HepG2 (cell line): ENCODE data around the gene WDR81. TPM values are rescaled to one million over a fixed set of nuclear protein-coding genes. Genes with fewer than 3 reads are reported as not detected.
A peak's percentile ranks its signal among the peaks of the same experiment; 100 is the strongest.

Experiments used
- ATF7 ChIP-seq, 2 experiments: fragments of 450-650 bp in 1 of 2; sonication (generic) in 1 of 2; formaldehyde crosslinking in 1 of 2; IDR thresholded peaks; 2 replicates each; pipeline versions ENCODE4 v1.4.0 to v1.6.1; 2016 to 2020; ENCODE audit warnings: antibody characterized with exemption in 1 of 2, mild to moderate bottlenecking in 1 of 2, missing genetic modification reagents in 1 of 2
- CENPT ChIP-seq: sonication (generic); formaldehyde crosslinking; IDR thresholded peaks from 2 replicates; pipeline ENCODE4 v1.8.0; 2022; ENCODE audit warnings: low read depth, mild to moderate bottlenecking, moderate library complexity, missing genetic modification reagents
- FOXA1 ChIP-seq, 2 experiments: fragments of 450-650 bp in 1 of 2; sonication (generic) in 1 of 2; formaldehyde crosslinking in 1 of 2; IDR thresholded peaks; 2 replicates each; pipeline versions ENCODE4 v1.4.0 to v1.6.1; 2016 to 2020; ENCODE audit warnings: missing genetic modification reagents in 1 of 2
- KDM5A ChIP-seq: fragments of 200-600 bp; sonication (generic); IDR thresholded peaks from 2 replicates; pipeline ENCODE4 v1.7.0; 2018; ENCODE audit warnings: antibody characterized with exemption, mild to moderate bottlenecking, low read length, borderline replicate concordance
- NAIF1 ChIP-seq: sonication (generic); formaldehyde crosslinking; IDR thresholded peaks from 2 replicates; pipeline ENCODE4 v1.5.0; 2020; ENCODE audit warnings: mild to moderate bottlenecking, missing genetic modification reagents, borderline replicate concordance
- PAX8 ChIP-seq: sonication (generic); formaldehyde crosslinking; IDR thresholded peaks from 2 replicates; pipeline ENCODE4 v1.8.0; 2022; ENCODE audit warnings: mild to moderate bottlenecking, missing genetic modification reagents, borderline replicate concordance
- PLRG1 ChIP-seq: fragments of 450-650 bp; conservative IDR thresholded peaks from 2 replicates; pipeline ENCODE4 v1.6.1; 2016
- RCOR2 ChIP-seq: IDR thresholded peaks from 2 replicates; pipeline ENCODE4 v1.6.1; 2016; ENCODE audit warnings: missing biosample characterization, missing genetic modification reagents
- ZFP82 ChIP-seq: sonication (generic); formaldehyde crosslinking; IDR thresholded peaks from 2 replicates; pipeline ENCODE4 v1.5.1; 2020; ENCODE audit warnings: mild to moderate bottlenecking, missing genetic modification reagents, borderline replicate concordance
- ZNF337 ChIP-seq: sonication (generic); formaldehyde crosslinking; IDR thresholded peaks from 2 replicates; pipeline ENCODE4 v1.5.1; 2020; ENCODE audit warnings: missing genetic modification reagents, low read depth, mild to moderate bottlenecking, borderline replicate concordance
- ZNF430 ChIP-seq: sonication (generic); formaldehyde crosslinking; IDR thresholded peaks from 2 replicates; pipeline ENCODE4 v1.9.0; 2021; ENCODE audit warnings: mild to moderate bottlenecking, missing genetic modification reagents
- ZNF501 ChIP-seq: sonication (generic); formaldehyde crosslinking; IDR thresholded peaks from 2 replicates; pipeline ENCODE4 v1.5.1; 2020; ENCODE audit warnings: mild to moderate bottlenecking, moderate library complexity, missing genetic modification reagents
- ZNF713 ChIP-seq: sonication (generic); formaldehyde crosslinking; IDR thresholded peaks from 2 replicates; pipeline ENCODE4 v1.4.0; 2020; ENCODE audit warnings: mild to moderate bottlenecking, missing genetic modification reagents
- polyA plus RNA-seq, 8 experiments: library from polyadenylated mRNA; depleted of rRNA in 3 of 8; stranded (reverse) in 7 of 8; unstranded in 1 of 8; fragments of >200 nt; fragmentation: Illumina TruSeq in 4 of 8; extraction: Trizol in 4 of 8; gene quantifications; 2 replicates each; pipeline versions ENCODE4 v1.2.1 to v1.2.3, GENCODE V29; 2011 to 2016; ENCODE audit warnings: low read depth in 4 of 8, missing spikeins in 1 of 8, mixed read lengths in 1 of 8; ENCODE audit not compliant: insufficient read depth in 1 of 8
- total RNA-seq, 5 experiments: library from RNA; depleted of rRNA; stranded (reverse); fragments of >200 nt; fragmentation: Illumina TruSeq; extraction: Trizol; gene quantifications; 2 replicates each; pipeline ENCODE4 v1.2.3, GENCODE V29; 2016; ENCODE audit warnings: low read depth in 1 of 5
- TF ChIP-seq, protein P1 (sequence below): sonication (generic); formaldehyde crosslinking; IDR thresholded peaks from 2 replicates; pipeline ENCODE4 v1.4.0; 2020; ENCODE audit warnings: missing genetic modification reagents
- TF ChIP-seq, protein P2 (sequence below): sonication (generic); formaldehyde crosslinking; IDR thresholded peaks from 2 replicates; pipeline ENCODE4 v1.5.1; 2020; ENCODE audit warnings: missing genetic modification reagents, mild to moderate bottlenecking, borderline replicate concordance
- TF ChIP-seq, protein P3 (sequence below): sonication (generic); formaldehyde crosslinking; IDR thresholded peaks from 2 replicates; pipeline ENCODE4 v1.8.0; 2023; ENCODE audit warnings: mild to moderate bottlenecking, missing genetic modification reagents
- TF ChIP-seq, protein P4 (sequence below): sonication (generic); formaldehyde crosslinking; IDR thresholded peaks from 2 replicates; pipeline ENCODE4 v1.5.1; 2020; ENCODE audit warnings: missing genetic modification reagents, mild to moderate bottlenecking, borderline replicate concordance
- TF ChIP-seq, protein P5 (sequence below): IDR thresholded peaks from 2 replicates; pipeline ENCODE4 v1.6.1; 2016; ENCODE audit warnings: low read depth

The WDR81 gene
- total and polyA plus RNA-seq, 2 of the 13 experiments (the other 11 are each of a cell fraction or from before 2014, with no cell fraction given) = 9.1 to 16.7 TPM

DNA sequence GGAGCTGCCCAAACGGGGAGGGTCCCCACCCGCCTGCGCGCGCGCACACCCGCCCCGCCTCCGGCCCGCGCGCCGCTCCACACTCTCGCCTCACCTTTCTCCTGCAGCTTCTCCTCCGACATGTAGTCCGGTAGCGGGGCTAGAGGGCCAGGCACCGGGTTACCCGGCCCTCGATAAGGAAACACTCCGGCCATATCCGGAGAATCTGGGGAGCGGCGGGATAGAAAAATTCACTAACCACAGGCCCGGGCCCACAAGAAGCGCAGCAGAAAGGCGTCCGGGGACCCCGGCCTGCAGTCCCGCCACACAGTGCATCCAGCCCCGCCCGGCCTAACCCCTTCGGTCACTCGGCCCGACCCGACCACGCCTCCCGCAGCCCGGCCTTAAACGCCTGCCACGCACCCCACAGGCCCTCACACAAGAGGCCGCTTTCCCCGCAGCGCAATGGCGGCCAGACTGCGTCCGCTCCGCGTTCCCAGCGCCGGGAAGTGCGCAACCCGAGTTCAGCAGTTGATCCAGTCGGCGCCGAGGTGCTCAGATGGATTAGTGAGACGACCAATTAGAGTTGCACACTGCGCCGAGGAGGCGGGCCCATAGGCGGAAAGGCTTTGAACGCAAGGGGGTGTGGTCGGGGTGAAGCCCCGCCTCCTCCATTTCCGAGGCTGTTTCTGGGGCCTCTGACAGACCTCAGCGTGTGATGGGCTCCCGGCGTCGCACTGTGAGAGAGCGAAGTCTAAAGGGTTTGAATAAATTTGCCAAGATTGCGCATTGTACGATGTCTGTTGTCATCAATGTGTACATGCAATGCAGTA lies 39.9 kb upstream of the WDR81 start, which contains the start of gene PRPF8 (continued):
- TF ChIP-seq, protein P1, sequence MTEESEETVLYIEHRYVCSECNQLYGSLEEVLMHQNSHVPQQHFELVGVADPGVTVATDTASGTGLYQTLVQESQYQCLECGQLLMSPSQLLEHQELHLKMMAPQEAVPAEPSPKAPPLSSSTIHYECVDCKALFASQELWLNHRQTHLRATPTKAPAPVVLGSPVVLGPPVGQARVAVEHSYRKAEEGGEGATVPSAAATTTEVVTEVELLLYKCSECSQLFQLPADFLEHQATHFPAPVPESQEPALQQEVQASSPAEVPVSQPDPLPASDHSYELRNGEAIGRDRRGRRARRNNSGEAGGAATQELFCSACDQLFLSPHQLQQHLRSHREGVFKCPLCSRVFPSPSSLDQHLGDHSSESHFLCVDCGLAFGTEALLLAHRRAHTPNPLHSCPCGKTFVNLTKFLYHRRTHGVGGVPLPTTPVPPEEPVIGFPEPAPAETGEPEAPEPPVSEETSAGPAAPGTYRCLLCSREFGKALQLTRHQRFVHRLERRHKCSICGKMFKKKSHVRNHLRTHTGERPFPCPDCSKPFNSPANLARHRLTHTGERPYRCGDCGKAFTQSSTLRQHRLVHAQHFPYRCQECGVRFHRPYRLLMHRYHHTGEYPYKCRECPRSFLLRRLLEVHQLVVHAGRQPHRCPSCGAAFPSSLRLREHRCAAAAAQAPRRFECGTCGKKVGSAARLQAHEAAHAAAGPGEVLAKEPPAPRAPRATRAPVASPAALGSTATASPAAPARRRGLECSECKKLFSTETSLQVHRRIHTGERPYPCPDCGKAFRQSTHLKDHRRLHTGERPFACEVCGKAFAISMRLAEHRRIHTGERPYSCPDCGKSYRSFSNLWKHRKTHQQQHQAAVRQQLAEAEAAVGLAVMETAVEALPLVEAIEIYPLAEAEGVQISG (CRISPR knock-in tag) = peak; percentile 83
- TF ChIP-seq ZNF337 (CRISPR knock-in tag) = 0 out of 2 replicates have a peak, but pooled peaks have one; percentile 48
- TF ChIP-seq, protein P2, sequence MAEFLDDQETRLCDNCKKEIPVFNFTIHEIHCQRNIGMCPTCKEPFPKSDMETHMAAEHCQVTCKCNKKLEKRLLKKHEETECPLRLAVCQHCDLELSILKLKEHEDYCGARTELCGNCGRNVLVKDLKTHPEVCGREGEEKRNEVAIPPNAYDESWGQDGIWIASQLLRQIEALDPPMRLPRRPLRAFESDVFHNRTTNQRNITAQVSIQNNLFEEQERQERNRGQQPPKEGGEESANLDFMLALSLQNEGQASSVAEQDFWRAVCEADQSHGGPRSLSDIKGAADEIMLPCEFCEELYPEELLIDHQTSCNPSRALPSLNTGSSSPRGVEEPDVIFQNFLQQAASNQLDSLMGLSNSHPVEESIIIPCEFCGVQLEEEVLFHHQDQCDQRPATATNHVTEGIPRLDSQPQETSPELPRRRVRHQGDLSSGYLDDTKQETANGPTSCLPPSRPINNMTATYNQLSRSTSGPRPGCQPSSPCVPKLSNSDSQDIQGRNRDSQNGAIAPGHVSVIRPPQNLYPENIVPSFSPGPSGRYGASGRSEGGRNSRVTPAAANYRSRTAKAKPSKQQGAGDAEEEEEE (CRISPR knock-in tag) = no peak
- no peak for TF ChIP-seq FOXA1 (IDR thresholded peaks at IDR 0.05)
- no peak for TF ChIP-seq FOXA1 (CRISPR knock-in tag; IDR thresholded peaks at IDR 0.05)
- TF ChIP-seq NAIF1 (CRISPR knock-in tag) = peak; percentile 97
- TF ChIP-seq RCOR2 (CRISPR knock-in tag) = no peak
- no peak for TF ChIP-seq CENPT (CRISPR knock-in tag)
- peak; percentile 81 for TF ChIP-seq KDM5A
- TF ChIP-seq PLRG1 = no peak
- TF ChIP-seq ZNF713 (CRISPR knock-in tag) = no peak
- no peak for TF ChIP-seq ZFP82 (CRISPR knock-in tag)
- peak; percentile 55; the same call in 1 of the 2 replicates for TF ChIP-seq PAX8 (CRISPR knock-in tag)
- TF ChIP-seq ATF7 (IDR thresholded peaks at IDR 0.05) = no peak
- no peak for TF ChIP-seq ATF7 (CRISPR knock-in tag; IDR thresholded peaks at IDR 0.05)
- TF ChIP-seq, protein P3, sequence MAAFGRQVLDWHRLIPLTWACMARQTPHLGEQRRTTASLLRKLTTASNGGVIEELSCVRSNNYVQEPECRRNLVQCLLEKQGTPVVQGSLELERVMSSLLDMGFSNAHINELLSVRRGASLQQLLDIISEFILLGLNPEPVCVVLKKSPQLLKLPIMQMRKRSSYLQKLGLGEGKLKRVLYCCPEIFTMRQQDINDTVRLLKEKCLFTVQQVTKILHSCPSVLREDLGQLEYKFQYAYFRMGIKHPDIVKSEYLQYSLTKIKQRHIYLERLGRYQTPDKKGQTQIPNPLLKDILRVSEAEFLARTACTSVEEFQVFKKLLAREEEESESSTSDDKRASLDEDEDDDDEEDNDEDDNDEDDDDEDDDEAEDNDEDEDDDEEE (CRISPR knock-in tag) = no peak; the same call in 1 of the 2 replicates
- TF ChIP-seq ZNF501 (CRISPR knock-in tag) = peak; percentile 61
- TF ChIP-seq, protein P4, sequence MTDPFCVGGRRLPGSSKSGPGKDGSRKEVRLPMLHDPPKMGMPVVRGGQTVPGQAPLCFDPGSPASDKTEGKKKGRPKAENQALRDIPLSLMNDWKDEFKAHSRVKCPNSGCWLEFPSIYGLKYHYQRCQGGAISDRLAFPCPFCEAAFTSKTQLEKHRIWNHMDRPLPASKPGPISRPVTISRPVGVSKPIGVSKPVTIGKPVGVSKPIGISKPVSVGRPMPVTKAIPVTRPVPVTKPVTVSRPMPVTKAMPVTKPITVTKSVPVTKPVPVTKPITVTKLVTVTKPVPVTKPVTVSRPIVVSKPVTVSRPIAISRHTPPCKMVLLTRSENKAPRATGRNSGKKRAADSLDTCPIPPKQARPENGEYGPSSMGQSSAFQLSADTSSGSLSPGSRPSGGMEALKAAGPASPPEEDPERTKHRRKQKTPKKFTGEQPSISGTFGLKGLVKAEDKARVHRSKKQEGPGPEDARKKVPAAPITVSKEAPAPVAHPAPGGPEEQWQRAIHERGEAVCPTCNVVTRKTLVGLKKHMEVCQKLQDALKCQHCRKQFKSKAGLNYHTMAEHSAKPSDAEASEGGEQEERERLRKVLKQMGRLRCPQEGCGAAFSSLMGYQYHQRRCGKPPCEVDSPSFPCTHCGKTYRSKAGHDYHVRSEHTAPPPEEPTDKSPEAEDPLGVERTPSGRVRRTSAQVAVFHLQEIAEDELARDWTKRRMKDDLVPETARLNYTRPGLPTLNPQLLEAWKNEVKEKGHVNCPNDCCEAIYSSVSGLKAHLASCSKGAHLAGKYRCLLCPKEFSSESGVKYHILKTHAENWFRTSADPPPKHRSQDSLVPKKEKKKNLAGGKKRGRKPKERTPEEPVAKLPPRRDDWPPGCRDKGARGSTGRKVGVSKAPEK (CRISPR knock-in tag) = no peak
- peak; percentile 57; the same call in 1 of the 2 replicates for TF ChIP-seq ZNF430 (CRISPR knock-in tag)
- TF ChIP-seq, protein P5, sequence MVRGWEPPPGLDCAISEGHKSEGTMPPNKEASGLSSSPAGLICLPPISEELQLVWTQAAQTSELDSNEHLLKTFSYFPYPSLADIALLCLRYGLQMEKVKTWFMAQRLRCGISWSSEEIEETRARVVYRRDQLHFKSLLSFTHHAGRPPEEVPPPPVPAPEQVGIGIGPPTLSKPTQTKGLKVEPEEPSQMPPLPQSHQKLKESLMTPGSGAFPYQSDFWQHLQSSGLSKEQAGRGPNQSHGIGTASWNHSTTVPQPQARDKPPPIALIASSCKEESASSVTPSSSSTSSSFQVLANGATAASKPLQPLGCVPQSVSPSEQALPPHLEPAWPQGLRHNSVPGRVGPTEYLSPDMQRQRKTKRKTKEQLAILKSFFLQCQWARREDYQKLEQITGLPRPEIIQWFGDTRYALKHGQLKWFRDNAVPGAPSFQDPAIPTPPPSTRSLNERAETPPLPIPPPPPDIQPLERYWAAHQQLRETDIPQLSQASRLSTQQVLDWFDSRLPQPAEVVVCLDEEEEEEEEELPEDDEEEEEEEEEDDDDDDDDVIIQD (CRISPR knock-in tag) = no peak
